Psoas muscle (tissue), 8 donors: Measurements from ENCODE around the gene BLZF1. TPM values are rescaled to one million over a fixed set of nuclear protein-coding genes. Genes with fewer than 3 reads are reported as not detected.

Source experiments
- ATAC-seq, 4 donors: fragments of 200-7000 bp; cut with Tn5 transposase; one replicate each; pipeline ENCODE4 v1.9.1; 2020; ENCODE audit warnings: moderate library complexity in 3 of 4, mild to moderate bottlenecking in 2 of 4
- DNase-seq, 2 donors: peaks; one replicate each; pipeline ENCODE4 v3.0.0-alpha.2; 2020
- H3K27ac ChIP-seq: fragments of 200-600 bp; one replicate; pipeline ENCODE4 v1.8.0; 2022
- H3K27me3 ChIP-seq, 3 donors: fragments of 200-600 bp in 1 of 3; one replicate each; pipeline versions ENCODE4 v1.6.1 to v1.8.0; 2013 to 2022; ENCODE audit warnings: low read length in 2 of 3, mild to moderate bottlenecking in 2 of 3, moderate library complexity in 1 of 3; ENCODE audit not compliant: insufficient read depth in 3 of 3
- H3K36me3 ChIP-seq, 2 donors: fragments of 200-600 bp in 1 of 2; one replicate each; pipeline versions ENCODE4 v1.6.1 to v1.8.0; 2013 to 2022; ENCODE audit warnings: low read depth in 1 of 2, mild to moderate bottlenecking in 1 of 2, moderate library complexity in 1 of 2; ENCODE audit not compliant: insufficient read depth in 1 of 2
- H3K4me1 ChIP-seq: fragments of 200-600 bp; one replicate; pipeline ENCODE4 v1.8.0; 2022
- H3K4me3 ChIP-seq: fragments of 200-600 bp; one replicate; pipeline ENCODE4 v1.8.0; 2022; ENCODE audit warnings: mild to moderate bottlenecking
- H3K9me3 ChIP-seq: fragments of 200-600 bp; one replicate; pipeline ENCODE4 v1.8.0; 2022
- WGBS, 3 donors: extraction: QIAGEN DNeasy Blood & Tissue Kit; methylation state at CpG; one replicate each; pipeline versions ENCODE4 v1.1.6 to v1.1.7; 2013; 5-methylcytosine and 5-hydroxymethylcytosine counted together
- intact Hi-C, 2 donors: fragments of 100-400 bp; cut with DNase I; formaldehyde crosslinking; loops; one replicate each; pipeline versions ENCODE4 v1.11.0 to v1.14.2; 2022
- polyA plus RNA-seq, 3 donors: library from polyadenylated mRNA; stranded (reverse); fragments of 200-250 nt; gene quantifications; one replicate each; pipeline ENCODE4 v1.2.3, GENCODE V29; 2013
- total RNA-seq, 4 donors: library from RNA; stranded (reverse); fragmentation: NEBNext Ultra II Directional in 2 of 4; extraction: Animal tissue kit (Norgen Biotek cat#: 25700) in 2 of 4; gene quantifications; one replicate each; pipeline versions ENCODE4 v1.2.1 to v1.2.4, GENCODE V29; 2021 to 2023
- TF ChIP-seq, protein P1 (sequence below): fragments of 200-600 bp; IDR thresholded peaks from one replicate; pipeline ENCODE4 v1.8.0; 2022; ENCODE audit warnings: antibody characterized with exemption
- donor health status: healthy with polysubstance abuse.
- donor health status: DM: no; HTN: no; CAD: no; lungs with moderate emphysema.
- donor health status: Bipolar disorder and iron deficiency.
- donor health status: healthy.
- donor health status: DM: yes; HTN: yes; CAD: no.
- donor health status: DM: no; HTN: no; CAD: no.
- donor health status: DM: no; HTN: no; CAD: no.
- donor health status: DM: yes; HTN: yes; CAD: no.

The BLZF1 gene
- total and polyA plus RNA-seq, 7 donors: 10.0 to 23.9 (median 14.6) TPM

GRCh38 chr1:169381162-169381561, 13.2 kb downstream of the BLZF1 start:
- Histone ChIP-seq H3K27me3 (no peaks in the 10 kb centered on the region), H3K9me3 (no peaks in the 10 kb centered on the region), H3K4me3 (no peak overlapping the region), H3K36me3 (peaks cover 11 to 95% of the 10 kb centered on the region in 2 donors), H3K27ac (no peak overlapping the region), H3K4me1 (no peaks in the 10 kb centered on the region)
- intact Hi-C loops: no loop called here
- DNase-seq (no peak), ATAC-seq (no peak)
- TF ChIP-seq, protein P1, sequence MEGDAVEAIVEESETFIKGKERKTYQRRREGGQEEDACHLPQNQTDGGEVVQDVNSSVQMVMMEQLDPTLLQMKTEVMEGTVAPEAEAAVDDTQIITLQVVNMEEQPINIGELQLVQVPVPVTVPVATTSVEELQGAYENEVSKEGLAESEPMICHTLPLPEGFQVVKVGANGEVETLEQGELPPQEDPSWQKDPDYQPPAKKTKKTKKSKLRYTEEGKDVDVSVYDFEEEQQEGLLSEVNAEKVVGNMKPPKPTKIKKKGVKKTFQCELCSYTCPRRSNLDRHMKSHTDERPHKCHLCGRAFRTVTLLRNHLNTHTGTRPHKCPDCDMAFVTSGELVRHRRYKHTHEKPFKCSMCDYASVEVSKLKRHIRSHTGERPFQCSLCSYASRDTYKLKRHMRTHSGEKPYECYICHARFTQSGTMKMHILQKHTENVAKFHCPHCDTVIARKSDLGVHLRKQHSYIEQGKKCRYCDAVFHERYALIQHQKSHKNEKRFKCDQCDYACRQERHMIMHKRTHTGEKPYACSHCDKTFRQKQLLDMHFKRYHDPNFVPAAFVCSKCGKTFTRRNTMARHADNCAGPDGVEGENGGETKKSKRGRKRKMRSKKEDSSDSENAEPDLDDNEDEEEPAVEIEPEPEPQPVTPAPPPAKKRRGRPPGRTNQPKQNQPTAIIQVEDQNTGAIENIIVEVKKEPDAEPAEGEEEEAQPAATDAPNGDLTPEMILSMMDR: no peak

DNA sequence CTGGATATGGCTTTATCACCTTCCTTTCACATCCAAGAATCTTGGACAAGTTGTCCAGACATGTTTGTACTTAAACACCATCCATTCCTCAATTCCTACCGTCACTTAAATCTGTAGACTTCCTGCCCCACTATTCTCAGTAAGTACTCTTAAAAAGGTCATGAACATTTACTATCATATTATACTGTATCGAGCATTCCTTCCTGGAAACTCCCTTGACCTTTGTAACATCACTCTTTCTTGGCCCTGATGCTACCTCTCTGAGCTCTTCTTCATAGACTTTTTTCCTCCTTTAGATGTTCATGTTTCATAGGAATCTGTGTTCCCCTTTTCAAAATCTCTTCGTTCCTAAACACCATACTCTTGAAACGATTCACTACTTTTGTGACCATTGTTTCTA, 15.5 kb downstream of the BLZF1 start:
- Histone ChIP-seq H3K4me3 (no peak overlapping the region), H3K27me3 (no peaks in the 10 kb centered on the region), H3K9me3 (no peaks in the 10 kb centered on the region), H3K4me1 (no peaks in the 10 kb centered on the region), H3K27ac (no peak overlapping the region), H3K36me3 (peaks cover 7 to 93% of the 10 kb centered on the region in 2 donors)
- intact Hi-C loops: no loop called here
- ATAC-seq (no peak), DNase-seq (no peak)
- TF ChIP-seq, protein P1: no peak
- 63 to 87% (median 78%) methylated on average over 4 of the region's 4 CpGs for WGBS, 3 donors

- no peak for DNase-seq
- H3K4me3 ChIP-seq: no peak overlapping the region
- no peaks in the 10 kb centered on the region for H3K4me1 ChIP-seq
- H3K9me3 ChIP-seq: no peaks in the 10 kb centered on the region
- no peak overlapping the region for H3K27ac ChIP-seq
- TF ChIP-seq, protein P1: no peak
- ATAC-seq: no peak
- peaks cover 14 to 92% of the 10 kb centered on the region in 2 donors for H3K36me3 ChIP-seq
- intact Hi-C loops: no loop called here
- no peaks in the 10 kb centered on the region for H3K27me3 ChIP-seq
Measured at GRCh38 chr1:169387399-169387798, 19.4 kb downstream of the BLZF1 start.

- intact Hi-C loops: no loop called here
- H3K4me1 ChIP-seq: no peaks in the 10 kb centered on the region
- no peak for DNase-seq
- TF ChIP-seq, protein P1: no peak
- ATAC-seq: no peak
- H3K4me3 ChIP-seq: no peak overlapping the region
- H3K27me3 ChIP-seq: no peaks in the 10 kb centered on the region
- peaks cover 10 to 83% of the 10 kb centered on the region in 2 donors for H3K36me3 ChIP-seq
- no peak overlapping the region for H3K27ac ChIP-seq
- no peaks in the 10 kb centered on the region for H3K9me3 ChIP-seq
Measured at GRCh38 chr1:169390303-169390702, 22.3 kb downstream of the BLZF1 start.

GRCh38 chr1:169392406-169392805, 24.4 kb downstream of the BLZF1 start:
- DNase-seq (no peak), ATAC-seq (no peak)
- H3K9me3 ChIP-seq: no peaks in the 10 kb centered on the region
- no peaks in the 10 kb centered on the region for H3K27me3 ChIP-seq
- no peak overlapping the region for H3K4me3 ChIP-seq
- WGBS, 3 donors: 97 to 100% (median 99%) methylated on average over 1 of the region's 1 CpG
- no peaks in the 10 kb centered on the region for H3K4me1 ChIP-seq
- TF ChIP-seq, protein P1: no peak
- H3K36me3 ChIP-seq: peaks cover 8 to 79% of the 10 kb centered on the region in 2 donors
- H3K27ac ChIP-seq: no peak overlapping the region
- intact Hi-C loops: no loop called here
